ENCODE results near the gene NGEF.

DNA sequence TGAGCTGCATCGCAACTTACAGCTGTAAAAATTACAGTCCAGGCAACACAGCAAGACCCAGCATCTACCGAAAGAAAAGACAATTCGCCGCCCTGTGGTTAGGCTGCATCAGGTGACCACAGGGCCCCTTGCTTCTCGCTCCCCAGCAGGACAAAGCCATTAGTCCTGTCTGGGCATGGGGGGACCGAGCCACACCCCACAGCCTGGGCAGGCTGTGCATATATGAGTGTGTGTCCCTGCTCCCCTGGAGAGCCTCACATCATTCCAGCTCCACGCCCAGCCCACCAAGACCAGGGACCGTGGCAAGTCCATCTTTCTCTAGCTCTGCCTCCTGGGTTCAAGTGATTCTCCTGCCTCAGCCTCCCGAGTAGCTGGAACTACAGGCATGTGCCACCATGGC is 109.1 kb downstream of the NGEF start:
- TF ChIP-seq YY1 (IDR thresholded peaks at IDR 0.05; ENCODE audit: insufficient read depth, insufficient read length) (no peak), ZNF274 (IDR thresholded peaks at IDR 0.05; ENCODE audit: low read depth, low read length) (no peak)
